Heart right ventricle (tissue), 16 donors: ENCODE results near the gene MEF2C. TPM values are rescaled to one million over a fixed set of nuclear protein-coding genes. Genes with fewer than 3 reads are reported as not detected.
A peak's percentile ranks its signal among the peaks of the same experiment; 100 is the strongest.

Experiments
- ATAC-seq, 8 donors: fragments of 200-7000 bp; cut with Tn5 transposase; one replicate each; pipeline ENCODE4 v1.9.1; 2020; ENCODE audit warnings: mild to moderate bottlenecking in 8 of 8, moderate library complexity in 8 of 8, moderate number of reproducible peaks in 1 of 8
- DNase-seq, 2 donors: peaks; one replicate each; pipeline ENCODE4 v3.0.0-alpha.2; 2020
- H3K27ac ChIP-seq, 10 donors: fragments of 200-600 bp; sonication (generic) in 2 of 10; one replicate each; pipeline versions ENCODE4 v1.5.0 to v1.8.0; 2020 to 2022; ENCODE audit warnings: mild to moderate bottlenecking in 3 of 10
- H3K27me3 ChIP-seq, 7 donors: fragments of 200-600 bp; one replicate each; pipeline ENCODE4 v1.8.0; 2021 to 2022; ENCODE audit warnings: mild to moderate bottlenecking in 2 of 7
- H3K36me3 ChIP-seq, 9 donors: fragments of 200-600 bp; sonication (generic) in 1 of 9; one replicate each; pipeline versions ENCODE4 v1.5.0 to v1.8.0; 2020 to 2022; ENCODE audit warnings: mild to moderate bottlenecking in 2 of 9
- H3K4me1 ChIP-seq, 9 donors: fragments of 200-600 bp; sonication (generic) in 1 of 9; one replicate each; pipeline versions ENCODE4 v1.5.0 to v1.8.0; 2020 to 2022; ENCODE audit warnings: mild to moderate bottlenecking in 4 of 9
- H3K4me3 ChIP-seq, 10 donors: fragments of 200-600 bp; sonication (generic) in 2 of 10; one replicate each; pipeline versions ENCODE4 v1.5.0 to v1.8.0; 2020 to 2022; ENCODE audit warnings: mild to moderate bottlenecking in 7 of 10, moderate library complexity in 2 of 10
- H3K9me3 ChIP-seq, 11 donors: fragments of 200-600 bp in 10 of 11; sonication (generic) in 2 of 11; one replicate each; pipeline versions ENCODE4 v1.5.0 to v1.8.0; 2013 to 2022; ENCODE audit warnings: mild to moderate bottlenecking in 2 of 11, control low read depth in 1 of 11, moderate library complexity in 1 of 11
- WGBS, 2 donors: extraction: QIAGEN DNeasy Blood & Tissue Kit; methylation state at CpG; one replicate each; pipeline ENCODE4 v1.1.7; 2013; ENCODE audit warnings: inconsistent platforms in 1 of 2; 5-methylcytosine and 5-hydroxymethylcytosine counted together
- intact Hi-C, 10 donors: fragments of 100-400 bp; cut with DNase I; formaldehyde crosslinking; loops; one replicate each; pipeline versions ENCODE4 v1.11.1 to v1.14.2; 2022
- polyA plus RNA-seq, 2 donors: library from polyadenylated mRNA; stranded (reverse); fragments of 200-250 nt; gene quantifications; one replicate each; pipeline ENCODE4 v1.2.3, GENCODE V29; 2013
- total RNA-seq, 10 donors: library from RNA; stranded (reverse); fragmentation: NEBNext Ultra II Directional in 3 of 10; extraction: Animal tissue kit (Norgen Biotek cat#: 25700) in 3 of 10; gene quantifications; one replicate each; pipeline versions ENCODE4 v1.2.1 to v1.2.4, GENCODE V29; 2021 to 2023
- TF ChIP-seq, protein P1 (sequence below), 9 donors: fragments of 200-600 bp; sonication (generic) in 2 of 9; IDR thresholded peaks; one replicate each; pipeline versions ENCODE4 v1.5.0 to v1.8.0; 2021 to 2022; ENCODE audit warnings: antibody characterized with exemption in 9 of 9, mild to moderate bottlenecking in 5 of 9, moderate library complexity in 1 of 9
- donor health status: Arrhythmogenic right ventricular cardiomyopathy.
- donor health status: ischemic (EF 13 %, LVEDD 7.1; RV severe dilation, severe dysfunction).
- donor health status: healthy with polysubstance abuse.
- donor health status: DM: no; HTN: yes; CAD: no.
- donor health status: DM: no; HTN: no; CAD: no.
- donor health status: ischemic (EF 25% LVEDD 6.9; RV normal size, moderate dysfunction).
- donor health status: ischemic (EF 25% LVEDD 5.7; RV mildly dilated, moderate dysfunction).
- donor health status: healthy.
- donor health status: DM: yes; HTN: yes; CAD: no.
- donor health status: Ischemic cardiomyopathy.
- donor health status: ischemic (EF 35%, LVEDD 5.7; RV mildly dilated, moderate dysfunction).
- donor health status: nonischemic (EF 11% LVEDD 7.7; RV severe dilation, severe dysfunction).
- donor health status: DM: yes; HTN: yes; CAD: no.
- donor health status: PGD.
- donor health status: ischemic (EF 29% LVEDD 5.4; RV normal size, mild dysfunction).
- donor health status: nonischemic (EF 23%, LVEDD 6.1; RV moderate dilation, normal function).

Gene MEF2C
- total and polyA plus RNA-seq, 12 donors, result 11.2 to 88.7 (median 66.3) TPM

GRCh38 chr5:88671106-88671504 is 211.9 kb downstream of the MEF2C start:
- DNase-seq, result no peak
- no peaks in the 10 kb centered on the region for H3K36me3 ChIP-seq
- WGBS, 2 donors, result 4 to 6% methylated on average over 1 of the region's 1 CpG
- peaks cover 53 to 100% (median 100%) of the 10 kb centered on the region in 7 donors for H3K27me3 ChIP-seq
- H3K9me3 ChIP-seq, result no peaks in the 10 kb centered on the region
- intact Hi-C loops, result loop anchor here in 1 of 10 donors (5.0 kb wide), 1 partner anchor 529 kb away; no protein-coding TSS in a partner anchor
- H3K4me3 ChIP-seq, result no peak overlapping the region
- ATAC-seq, result no peak
- no peak overlapping the region for H3K27ac ChIP-seq
- H3K4me1 ChIP-seq, result peaks cover 0 to 39% (median 30%) of the 10 kb centered on the region in 9 donors
- TF ChIP-seq, protein P1, sequence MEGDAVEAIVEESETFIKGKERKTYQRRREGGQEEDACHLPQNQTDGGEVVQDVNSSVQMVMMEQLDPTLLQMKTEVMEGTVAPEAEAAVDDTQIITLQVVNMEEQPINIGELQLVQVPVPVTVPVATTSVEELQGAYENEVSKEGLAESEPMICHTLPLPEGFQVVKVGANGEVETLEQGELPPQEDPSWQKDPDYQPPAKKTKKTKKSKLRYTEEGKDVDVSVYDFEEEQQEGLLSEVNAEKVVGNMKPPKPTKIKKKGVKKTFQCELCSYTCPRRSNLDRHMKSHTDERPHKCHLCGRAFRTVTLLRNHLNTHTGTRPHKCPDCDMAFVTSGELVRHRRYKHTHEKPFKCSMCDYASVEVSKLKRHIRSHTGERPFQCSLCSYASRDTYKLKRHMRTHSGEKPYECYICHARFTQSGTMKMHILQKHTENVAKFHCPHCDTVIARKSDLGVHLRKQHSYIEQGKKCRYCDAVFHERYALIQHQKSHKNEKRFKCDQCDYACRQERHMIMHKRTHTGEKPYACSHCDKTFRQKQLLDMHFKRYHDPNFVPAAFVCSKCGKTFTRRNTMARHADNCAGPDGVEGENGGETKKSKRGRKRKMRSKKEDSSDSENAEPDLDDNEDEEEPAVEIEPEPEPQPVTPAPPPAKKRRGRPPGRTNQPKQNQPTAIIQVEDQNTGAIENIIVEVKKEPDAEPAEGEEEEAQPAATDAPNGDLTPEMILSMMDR (IDR thresholded peaks at IDR 0.05), result no peak

DNA sequence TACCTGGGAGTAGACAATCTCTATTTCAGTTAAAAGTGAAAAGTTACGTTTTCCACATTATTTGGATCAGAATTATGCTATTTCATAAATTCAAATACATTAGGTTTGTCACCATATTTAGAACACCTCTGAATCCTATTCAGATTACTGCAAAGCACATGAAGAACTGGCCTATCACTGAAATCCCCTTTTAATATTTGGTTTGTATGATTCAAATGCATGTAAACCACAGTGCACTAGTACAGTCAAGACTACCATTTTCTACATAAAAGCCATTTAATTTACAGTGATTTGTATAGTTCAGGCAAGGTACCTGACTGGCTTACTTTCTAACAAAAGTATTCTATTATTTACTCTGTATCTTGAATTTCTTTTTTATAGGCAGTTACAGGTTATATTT is 212.5 kb downstream of the MEF2C start:
- ATAC-seq, result no peak
- 60 to 62% methylated on average over 1 of the region's 1 CpG for WGBS, 2 donors
- intact Hi-C loops, result loop anchor here in 1 of 10 donors (5.0 kb wide), 1 partner anchor 528 kb away; no protein-coding TSS in a partner anchor

GRCh38 chr5:88669371-88670050 is 213.5 kb downstream of the MEF2C start:
- TF ChIP-seq, protein P1 (IDR thresholded peaks at IDR 0.05), result no peak
- Histone ChIP-seq H3K4me3 (no peak overlapping the region), H3K27ac (no peak overlapping the region), H3K36me3 (no peaks in the 10 kb centered on the region), H3K9me3 (no peaks in the 10 kb centered on the region), H3K27me3 (peaks cover 38 to 100% (median 100%) of the 10 kb centered on the region in 7 donors), H3K4me1 (peaks cover 0 to 28% (median 14%) of the 10 kb centered on the region in 9 donors)
- 48 to 56% methylated on average over 3 of the region's 3 CpGs for WGBS, 2 donors
- no peak for ATAC-seq
- intact Hi-C loops, result loop anchor here in 1 of 10 donors (5.0 kb wide), 1 partner anchor 527 kb away; no protein-coding TSS in a partner anchor
- no peak for DNase-seq

More for the DNA sequence above, 212.5 kb downstream of the MEF2C start:
- no peak for DNase-seq
- TF ChIP-seq, protein P1 (IDR thresholded peaks at IDR 0.05), result no peak
- peaks cover 47 to 100% (median 100%) of the 10 kb centered on the region in 7 donors for H3K27me3 ChIP-seq
- H3K4me1 ChIP-seq, result peaks cover 0 to 37% (median 23%) of the 10 kb centered on the region in 9 donors
- no peak overlapping the region for H3K27ac ChIP-seq
- H3K9me3 ChIP-seq, result no peaks in the 10 kb centered on the region
- H3K4me3 ChIP-seq, result no peak overlapping the region
- H3K36me3 ChIP-seq, result no peaks in the 10 kb centered on the region

DNA sequence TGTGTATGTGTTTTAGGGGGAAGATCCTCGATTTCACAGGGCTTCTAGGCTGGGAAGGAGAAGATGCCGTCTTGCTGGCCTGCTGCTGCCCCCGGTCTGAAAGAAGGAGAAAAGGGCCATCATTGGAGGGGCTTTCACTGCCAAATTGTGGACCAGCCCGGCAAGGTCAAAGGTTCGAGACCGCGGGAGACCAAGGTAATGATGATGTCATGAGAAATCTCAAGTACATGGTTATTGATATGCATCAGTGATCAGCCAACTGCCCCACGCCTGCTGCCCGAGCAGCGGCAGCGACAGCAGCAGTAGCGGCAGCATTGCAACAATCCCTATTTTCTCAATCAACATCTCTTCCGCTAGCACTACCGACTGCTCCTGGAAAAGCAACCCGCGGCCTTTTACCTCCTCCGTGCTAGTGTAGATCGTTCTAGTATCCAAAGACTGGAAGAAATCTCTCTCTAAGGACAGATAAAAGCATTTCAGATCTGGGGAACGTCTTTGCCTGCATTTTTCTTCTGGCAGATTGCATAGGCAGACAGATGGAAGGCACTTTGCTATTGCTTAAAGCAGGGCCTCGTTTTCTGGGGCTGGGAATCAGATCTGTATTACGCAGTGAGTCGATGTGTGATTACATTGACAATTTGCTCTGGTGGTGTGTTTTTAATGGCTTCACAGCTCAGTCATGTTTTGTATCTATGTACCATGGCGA is 215.3 kb downstream of the MEF2C start:
- no peaks in the 10 kb centered on the region for H3K9me3 ChIP-seq
- DNase-seq (no peak), ATAC-seq (no peak)
- no peaks in the 10 kb centered on the region for H3K36me3 ChIP-seq
- WGBS, 2 donors, result 5 to 7% methylated on average over 23 of the region's 23 CpGs
- H3K27me3 ChIP-seq, result peaks cover 31 to 100% (median 100%) of the 10 kb centered on the region in 7 donors
- no peak overlapping the region for H3K27ac ChIP-seq
- peak overlapping the region in 1 of 10 donors; percentile 32 for H3K4me3 ChIP-seq
- peaks cover 0 to 23% (median 9%) of the 10 kb centered on the region in 9 donors for H3K4me1 ChIP-seq
- TF ChIP-seq, protein P1 (IDR thresholded peaks at IDR 0.05), result no peak
- intact Hi-C loops, result no loop called here
